Panc1 (cell line): ENCODE results near the gene GDPD2.

Source experiments
- CTCF ChIP-seq: fragments of 450-650 bp; IDR thresholded peaks from 2 replicates; pipeline ENCODE4 v1.5.1; 2017; ENCODE audit warnings: mild to moderate bottlenecking
- REST ChIP-seq, 2 experiments: IDR thresholded peaks; 2 replicates each; pipeline ENCODE4 v1.6.1; 2011 to 2012; ENCODE audit warnings: low read depth in 2 of 2, control low read depth in 1 of 2, low read length in 1 of 2, mild to moderate bottlenecking in 1 of 2, moderate library complexity in 1 of 2; ENCODE audit not compliant: insufficient read depth in 1 of 2
- SIN3A ChIP-seq: IDR thresholded peaks from 2 replicates; pipeline ENCODE4 v1.6.1; 2012; ENCODE audit warnings: low read depth, mild to moderate bottlenecking, low read length, moderate library complexity, borderline replicate concordance; ENCODE audit not compliant: insufficient read depth
- TCF7L2 ChIP-seq: IDR thresholded peaks from 2 replicates; pipeline ENCODE4 v1.6.1; 2011; ENCODE audit warnings: mild to moderate bottlenecking, low read depth, low read length, inconsistent platforms

- no peak for TF ChIP-seq CTCF
- no peak for TF ChIP-seq REST (IDR thresholded peaks at IDR 0.05; ENCODE audit: insufficient read depth in 1 of 2, low read depth in 2 of 2, low read length in 1 of 2)
- TF ChIP-seq SIN3A, result no peak
- no peak for TF ChIP-seq TCF7L2
Observed at GRCh38 chrX:70477734-70478075, 54.6 kb downstream of the GDPD2 start.
